Activated T-cell treated with anti-CD3 and anti-CD28 coated beads, Interleukin-2, amount 50 U/mL, for 4 hours (primary cell): ENCODE measurements around the gene KRT78. TPM values are rescaled to one million over a fixed set of nuclear protein-coding genes. Genes with fewer than 3 reads are reported as not detected.

Experiments used
- ATAC-seq, 2 donors: fragments of 200-7000 bp; cut with Tn5 transposase; one replicate each; pipeline ENCODE4 v1.10.0; 2021
- DNase-seq: peaks from one replicate; pipeline ENCODE4 v3.0.0-alpha.2; 2020
- H3K27me3 Mint-ChIP-seq: one replicate; pipeline ENCODE4 v1.8.0; 2021; ENCODE audit warnings: low read depth, mixed read lengths
- H3K36me3 Mint-ChIP-seq: one replicate; pipeline ENCODE4 v1.8.0; 2022; ENCODE audit warnings: mixed read lengths; ENCODE audit not compliant: insufficient read depth
- H3K4me1 Mint-ChIP-seq: one replicate; pipeline ENCODE4 v1.8.0; 2021; ENCODE audit warnings: low read depth, mixed read lengths
- H3K4me3 Mint-ChIP-seq: one replicate; pipeline ENCODE4 v1.8.0; 2021; ENCODE audit warnings: mild to moderate bottlenecking, moderate library complexity, mixed read lengths
- H3K9me3 Mint-ChIP-seq: one replicate; pipeline ENCODE4 v1.8.0; 2021; ENCODE audit warnings: mixed read lengths
- total RNA-seq, 3 donors: library from RNA; stranded (reverse); gene quantifications; one replicate each; pipeline ENCODE4 v1.2.1, GENCODE V29; 2021

KRT78 gene
- total RNA-seq, 3 donors from 2014 or later = not detected

DNA sequence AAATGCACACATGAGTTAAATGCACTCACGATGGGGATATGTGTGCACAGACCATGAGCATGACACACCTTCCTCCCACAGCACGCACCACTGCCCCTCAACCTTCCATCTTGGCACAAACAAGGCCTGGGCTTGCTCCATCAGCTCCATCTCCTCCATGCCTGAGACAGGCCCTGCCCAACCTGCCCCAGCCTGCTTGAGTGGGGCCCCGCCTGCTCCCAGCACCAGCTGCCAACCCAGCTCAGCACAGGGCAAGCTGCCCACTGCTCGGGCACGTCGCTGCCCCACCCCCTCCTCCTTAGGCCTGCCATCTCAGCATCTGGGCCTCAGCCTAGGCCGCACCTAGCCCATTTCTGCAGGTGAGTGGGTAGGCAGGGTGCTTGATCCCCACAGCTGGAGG is 27.6 kb upstream of the KRT78 start:
- Mint-ChIP-seq H3K36me3 (no peaks in the 10 kb centered on the region), H3K27me3 (peaks cover 8% of the 10 kb centered on the region), H3K4me3 (no peak overlapping the region), H3K4me1 (peaks cover 18% of the 10 kb centered on the region), H3K9me3 (no peaks in the 10 kb centered on the region)
- ATAC-seq = no peak
- no peak for DNase-seq

- ATAC-seq (no peak), DNase-seq (no peak)
- Mint-ChIP-seq H3K27me3 (no peaks in the 10 kb centered on the region), H3K4me1 (peaks cover 25% of the 10 kb centered on the region), H3K36me3 (no peaks in the 10 kb centered on the region), H3K4me3 (peak overlapping the region; percentile 76), H3K9me3 (no peaks in the 10 kb centered on the region)
Observed at GRCh38 chr12:52874573-52875435, 26.0 kb upstream of the KRT78 start.

DNA sequence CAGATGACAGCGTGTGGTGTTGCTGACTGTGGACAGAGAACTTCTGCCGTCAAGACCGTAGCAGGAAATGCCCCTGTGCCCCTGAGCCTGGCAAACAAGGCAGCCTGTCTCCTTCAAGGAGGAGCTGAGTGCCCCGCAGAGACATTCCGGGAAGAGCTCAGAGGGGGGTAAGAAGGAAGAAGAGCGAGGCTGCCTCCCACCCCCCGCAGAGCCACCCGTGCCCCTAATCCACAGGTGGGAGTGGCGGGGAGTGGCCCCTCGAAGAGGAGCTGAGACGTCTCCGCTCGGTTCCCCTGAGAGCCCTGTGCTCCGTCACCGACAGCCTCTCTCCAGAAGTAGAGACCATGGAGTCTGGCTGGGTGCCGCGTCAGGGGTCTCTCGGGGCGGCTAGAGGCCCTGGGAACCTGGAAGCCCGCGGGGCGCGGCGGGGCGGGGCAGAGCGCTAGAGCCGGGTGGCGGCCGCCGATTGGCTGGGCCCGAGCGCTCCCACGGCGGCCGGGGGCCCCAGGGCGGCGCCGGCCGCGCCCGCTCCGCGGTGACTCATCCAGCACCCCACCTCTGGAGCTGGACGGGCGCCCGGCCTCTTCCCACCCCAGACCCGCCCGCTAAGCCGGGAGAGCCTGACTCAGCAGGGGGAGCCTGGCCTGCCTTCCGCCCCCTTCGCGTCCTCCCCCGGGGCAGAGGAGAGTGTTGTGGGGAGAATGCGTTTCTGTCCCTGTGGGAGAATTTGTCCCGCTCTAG is 25.2 kb upstream of the KRT78 start:
- H3K9me3 Mint-ChIP-seq = no peaks in the 10 kb centered on the region
- H3K4me1 Mint-ChIP-seq = peaks cover 24% of the 10 kb centered on the region
- ATAC-seq (peak; percentile 68 to 80), DNase-seq (peak; percentile 36)
- no peaks in the 10 kb centered on the region for H3K36me3 Mint-ChIP-seq
- no peaks in the 10 kb centered on the region for H3K27me3 Mint-ChIP-seq
- H3K4me3 Mint-ChIP-seq = peak overlapping the region; percentile 76

DNA sequence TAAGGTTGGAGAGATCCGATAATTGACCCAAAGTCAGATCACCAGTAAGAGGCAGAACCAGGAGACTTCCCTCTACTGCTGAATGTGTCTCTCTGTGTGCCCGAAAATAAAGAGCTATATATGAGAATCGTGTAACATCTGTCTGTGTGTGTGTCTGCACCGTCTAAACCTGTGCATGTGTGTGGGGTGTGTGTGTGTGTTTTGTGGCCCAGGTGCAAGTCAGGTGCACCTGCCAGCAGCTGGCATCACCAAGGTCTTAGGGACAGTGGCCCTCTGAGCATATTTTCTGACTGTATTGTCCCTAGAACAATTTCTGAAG is 24.7 kb upstream of the KRT78 start:
- no peaks in the 10 kb centered on the region for H3K36me3 Mint-ChIP-seq
- peak overlapping the region; percentile 74 for H3K4me3 Mint-ChIP-seq
- peaks cover 27% of the 10 kb centered on the region for H3K4me1 Mint-ChIP-seq
- DNase-seq = no peak
- no peaks in the 10 kb centered on the region for H3K27me3 Mint-ChIP-seq
- no peaks in the 10 kb centered on the region for H3K9me3 Mint-ChIP-seq
- ATAC-seq = no peak

DNA sequence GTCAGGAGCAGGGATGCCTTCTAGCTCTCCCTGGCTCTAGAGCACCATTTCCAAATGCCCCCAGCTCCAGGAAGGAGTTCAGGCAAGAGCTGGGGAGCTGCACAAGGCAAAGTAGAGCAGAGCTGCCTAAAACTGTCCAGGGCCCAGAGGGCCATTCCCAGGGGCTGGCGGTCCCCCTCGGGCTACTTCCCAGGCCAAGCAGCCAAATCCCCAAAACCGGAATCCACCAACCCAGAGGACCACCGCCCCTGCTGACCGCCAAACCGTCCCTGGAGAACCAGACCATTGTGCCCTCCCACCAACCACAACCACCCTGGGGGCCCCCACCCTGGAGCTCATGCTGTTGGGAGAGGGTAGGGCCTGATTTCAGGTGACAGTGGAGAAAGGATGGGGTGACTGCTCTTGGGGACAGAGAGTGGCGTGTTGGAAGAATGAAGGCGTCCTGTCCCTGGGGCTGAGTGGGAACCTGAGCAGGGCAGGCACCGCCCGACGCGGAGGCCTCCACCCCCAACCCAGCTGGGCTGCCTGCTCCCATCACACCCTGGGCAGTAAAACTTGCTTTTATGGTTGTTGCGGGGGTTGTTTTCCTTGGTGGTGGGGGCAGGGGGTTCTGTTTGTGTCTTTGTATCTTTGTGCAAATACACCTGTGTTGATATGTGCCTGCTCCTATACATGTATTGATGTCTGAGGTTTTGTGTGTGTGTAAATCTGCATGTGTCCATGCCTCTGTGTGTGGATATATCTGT is 24.0 kb upstream of the KRT78 start:
- Mint-ChIP-seq H3K36me3 (no peaks in the 10 kb centered on the region), H3K4me3 (peak overlapping the region; percentile 74), H3K27me3 (no peaks in the 10 kb centered on the region), H3K4me1 (peaks cover 28% of the 10 kb centered on the region), H3K9me3 (no peaks in the 10 kb centered on the region)
- no peak for DNase-seq
- ATAC-seq = no peak

GRCh38 chr12:52871291-52872039 is 22.7 kb upstream of the KRT78 start:
- DNase-seq (no peak), ATAC-seq (no peak)
- H3K9me3 Mint-ChIP-seq = no peaks in the 10 kb centered on the region
- no peaks in the 10 kb centered on the region for H3K27me3 Mint-ChIP-seq
- H3K4me1 Mint-ChIP-seq = peaks cover 38% of the 10 kb centered on the region
- no peaks in the 10 kb centered on the region for H3K36me3 Mint-ChIP-seq
- H3K4me3 Mint-ChIP-seq = no peak overlapping the region

GRCh38 chr12:52870361-52871290 is 21.8 kb upstream of the KRT78 start:
- ATAC-seq (peak; percentile 68 to 74), DNase-seq (peak; percentile 77)
- Mint-ChIP-seq H3K9me3 (no peaks in the 10 kb centered on the region), H3K36me3 (no peaks in the 10 kb centered on the region), H3K27me3 (no peaks in the 10 kb centered on the region), H3K4me3 (no peak overlapping the region), H3K4me1 (peaks cover 38% of the 10 kb centered on the region)

DNA sequence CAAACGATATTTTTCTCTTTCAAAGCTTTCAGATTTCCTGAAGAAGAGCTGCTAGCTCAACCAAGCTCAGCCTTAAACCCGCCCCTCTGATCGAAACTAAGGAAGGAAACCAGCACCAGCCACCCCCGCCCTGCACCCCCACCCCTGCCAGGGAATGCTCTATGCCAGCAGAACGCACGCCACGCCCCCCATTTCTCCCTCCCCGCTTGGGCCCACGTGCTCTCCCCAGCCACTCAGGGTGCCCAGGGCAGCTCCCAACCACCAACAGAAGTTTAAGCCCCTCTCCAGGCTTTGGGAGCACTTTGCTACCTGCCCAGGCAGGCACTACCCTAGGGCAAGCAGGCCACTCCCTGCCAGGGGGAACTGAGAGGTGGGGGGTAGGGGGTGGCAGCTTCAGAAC is 18.8 kb upstream of the KRT78 start:
- no peak overlapping the region for H3K4me3 Mint-ChIP-seq
- peak in 1 of 2 donors; percentile 39 for ATAC-seq
- peaks cover 26% of the 10 kb centered on the region for H3K4me1 Mint-ChIP-seq
- no peaks in the 10 kb centered on the region for H3K36me3 Mint-ChIP-seq
- DNase-seq = peak; percentile 47
- no peaks in the 10 kb centered on the region for H3K9me3 Mint-ChIP-seq
- H3K27me3 Mint-ChIP-seq = no peaks in the 10 kb centered on the region

DNA sequence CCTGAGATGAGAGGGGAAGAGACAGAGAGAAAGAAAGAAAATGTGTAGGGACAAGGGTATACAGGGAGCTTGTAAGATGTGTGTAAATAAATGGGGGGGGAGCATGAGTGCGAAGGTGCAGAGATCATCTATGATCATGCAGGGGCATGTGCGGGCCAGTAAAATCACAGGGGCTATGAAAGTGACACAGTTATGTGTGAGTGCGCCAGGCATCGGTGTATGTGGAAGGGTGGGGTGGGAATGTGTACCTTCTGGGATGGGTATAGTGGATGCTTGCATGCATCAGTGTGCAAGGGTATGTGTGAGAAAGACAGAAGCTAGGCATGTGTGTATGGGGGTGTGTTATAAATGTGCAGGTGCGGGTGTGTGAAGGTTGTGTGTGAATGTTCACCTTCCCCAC is 18.4 kb upstream of the KRT78 start:
- no peak overlapping the region for H3K4me3 Mint-ChIP-seq
- no peaks in the 10 kb centered on the region for H3K36me3 Mint-ChIP-seq
- ATAC-seq = no peak
- H3K9me3 Mint-ChIP-seq = no peaks in the 10 kb centered on the region
- DNase-seq = no peak
- H3K4me1 Mint-ChIP-seq = peaks cover 26% of the 10 kb centered on the region
- no peaks in the 10 kb centered on the region for H3K27me3 Mint-ChIP-seq

DNA sequence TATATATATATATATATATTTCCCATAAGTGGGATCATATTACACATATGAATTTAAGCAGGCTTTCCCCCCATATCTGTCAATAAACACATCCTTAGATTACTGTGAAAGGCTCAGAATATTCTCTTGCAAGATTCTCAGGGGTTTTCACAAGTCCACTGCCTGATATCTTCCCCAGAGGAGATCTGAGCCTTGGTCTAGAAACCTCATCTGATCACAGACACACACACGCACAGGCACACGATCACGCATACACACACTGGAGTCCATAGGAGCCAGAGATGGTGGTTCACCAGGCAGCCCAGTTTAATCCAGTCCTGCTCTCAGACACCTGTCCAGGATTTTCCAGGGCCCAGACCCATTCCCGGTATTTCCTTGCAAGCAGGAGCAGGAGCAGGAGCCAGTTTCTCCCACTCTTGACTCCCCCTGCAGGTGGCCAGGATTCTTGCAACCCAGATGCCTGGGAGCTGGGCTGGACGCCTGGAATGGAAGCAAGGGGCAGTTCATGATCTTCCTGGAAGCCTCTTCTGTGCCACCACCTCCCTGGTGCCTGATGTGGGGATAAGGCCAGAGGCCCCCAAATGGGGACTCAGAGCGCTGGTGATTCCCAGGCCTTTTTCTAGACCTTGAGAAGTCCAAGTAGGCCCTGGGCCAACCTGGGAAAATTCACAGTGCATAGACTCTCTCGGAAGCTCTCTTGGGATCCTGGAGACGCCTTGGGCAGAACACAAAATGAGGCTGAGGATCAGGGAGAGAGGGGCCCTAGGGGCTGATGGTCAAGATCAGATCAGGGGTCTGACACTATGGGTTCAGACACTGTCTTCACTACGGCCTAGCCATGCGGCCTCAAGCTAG is 16.5 kb upstream of the KRT78 start:
- H3K9me3 Mint-ChIP-seq = no peaks in the 10 kb centered on the region
- no peaks in the 10 kb centered on the region for H3K27me3 Mint-ChIP-seq
- no peak for ATAC-seq
- peaks cover 22% of the 10 kb centered on the region for H3K4me1 Mint-ChIP-seq
- H3K4me3 Mint-ChIP-seq = no peak overlapping the region
- no peak for DNase-seq
- no peaks in the 10 kb centered on the region for H3K36me3 Mint-ChIP-seq

GRCh38 chr12:52862023-52862422 is 13.2 kb upstream of the KRT78 start:
- H3K4me1 Mint-ChIP-seq = peaks cover 6% of the 10 kb centered on the region
- H3K27me3 Mint-ChIP-seq = no peaks in the 10 kb centered on the region
- DNase-seq (no peak), ATAC-seq (no peak)
- H3K4me3 Mint-ChIP-seq = no peak overlapping the region
- H3K36me3 Mint-ChIP-seq = no peaks in the 10 kb centered on the region
- no peaks in the 10 kb centered on the region for H3K9me3 Mint-ChIP-seq

DNA sequence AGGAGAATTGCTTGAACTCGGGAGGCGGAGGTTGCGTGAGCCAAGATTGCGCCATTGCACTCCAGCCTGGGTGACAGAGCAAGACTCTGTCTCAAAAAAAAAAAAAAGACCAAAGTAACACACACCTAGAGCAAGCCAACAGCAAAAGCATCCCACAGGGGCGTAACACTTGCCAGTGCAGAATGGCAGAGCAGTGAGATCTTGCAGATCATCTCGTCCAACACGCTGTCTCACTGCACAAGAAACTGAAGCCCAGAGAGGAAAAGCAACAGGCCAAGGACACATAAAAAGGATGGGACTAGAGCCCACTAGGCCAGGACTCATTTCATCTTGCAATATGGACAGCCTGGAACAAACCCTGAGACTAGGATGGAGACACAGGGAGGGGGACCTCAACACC is 12.7 kb upstream of the KRT78 start:
- ATAC-seq (no peak), DNase-seq (no peak)
- Mint-ChIP-seq H3K4me3 (no peak overlapping the region), H3K27me3 (no peaks in the 10 kb centered on the region), H3K9me3 (no peaks in the 10 kb centered on the region), H3K36me3 (no peaks in the 10 kb centered on the region), H3K4me1 (peaks cover 5% of the 10 kb centered on the region)
